HG03342 (cell line): ENCODE measurements around the gene TLE4.
A peak's percentile ranks its signal among the peaks of the same experiment; 100 is the strongest.
"Not testable (repeated sequence)": the region's sequence is repeated elsewhere in the genome, so short reads cannot be mapped to it uniquely, and the experiment has no call there.

Experiments
- ATAC-seq: cut with Tn5 transposase; IDR thresholded peaks from one replicate; pipeline ENCODE4 v1.9.1; 2021; ENCODE audit warnings: mild to moderate bottlenecking, moderate library complexity; ENCODE audit not compliant: unreplicated experiment

The TLE4 gene

DNA sequence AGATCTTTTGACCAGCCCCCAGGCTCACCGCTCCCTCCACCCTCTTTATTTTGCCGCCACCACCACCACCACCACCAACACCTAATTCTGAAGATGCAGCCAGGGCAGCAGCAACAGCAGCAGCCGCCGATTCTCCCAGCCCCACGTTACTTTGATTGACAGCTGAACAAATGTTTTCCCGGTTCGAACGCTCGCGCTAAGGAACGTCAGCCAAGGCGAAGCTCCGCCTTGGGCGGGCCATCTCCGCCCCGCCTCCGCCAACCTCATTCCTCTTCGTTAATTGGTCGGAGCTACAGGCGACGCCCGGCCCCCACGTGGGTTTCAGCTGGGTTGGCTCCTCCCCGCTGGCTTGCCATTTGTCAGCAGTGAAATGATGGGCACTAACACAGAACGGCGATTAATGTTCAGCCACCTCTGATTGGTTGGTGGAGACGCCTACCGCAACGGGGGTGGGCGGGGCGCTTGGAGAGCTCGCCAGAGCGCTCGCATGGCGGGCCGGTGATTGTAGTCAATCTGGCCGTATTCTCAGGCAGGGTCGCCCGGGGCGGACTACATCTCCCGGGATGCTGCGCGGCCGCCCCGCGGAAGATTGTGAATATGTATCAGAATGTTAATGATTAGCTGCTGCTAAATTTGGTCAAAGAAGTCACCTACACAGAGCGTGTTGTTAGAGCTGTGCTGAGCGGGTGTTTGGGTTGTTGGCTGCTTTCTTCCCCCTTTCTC lies at the start of gene TLE4:
TSS of gene TLE4 (plus strand) at position 657 of the 723 bp plus-strand sequence. CDS start 826 bp downstream, outside the sequence.
- ATAC-seq, result peak; percentile 77

DNA sequence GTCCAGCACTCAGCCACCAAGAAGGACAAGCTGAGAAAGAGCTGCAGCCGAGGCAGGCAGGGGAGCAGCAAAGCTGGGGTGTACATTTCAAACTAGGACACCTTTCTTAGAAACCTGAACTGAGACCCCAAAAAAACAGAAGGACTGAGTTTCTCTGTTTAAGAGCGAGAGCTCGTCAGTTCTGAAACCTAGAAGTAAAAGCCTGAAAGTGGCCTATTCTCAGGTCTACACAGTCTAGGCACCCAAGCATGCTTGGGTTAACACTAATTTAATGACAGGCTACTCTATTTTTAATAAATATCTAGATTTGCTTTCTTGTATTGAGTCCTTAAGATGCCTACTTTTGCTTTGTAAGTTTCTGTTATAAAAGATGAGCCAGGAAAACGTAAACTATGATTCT lies 49.0 kb upstream of the TLE4 start:
- no peak for ATAC-seq

DNA sequence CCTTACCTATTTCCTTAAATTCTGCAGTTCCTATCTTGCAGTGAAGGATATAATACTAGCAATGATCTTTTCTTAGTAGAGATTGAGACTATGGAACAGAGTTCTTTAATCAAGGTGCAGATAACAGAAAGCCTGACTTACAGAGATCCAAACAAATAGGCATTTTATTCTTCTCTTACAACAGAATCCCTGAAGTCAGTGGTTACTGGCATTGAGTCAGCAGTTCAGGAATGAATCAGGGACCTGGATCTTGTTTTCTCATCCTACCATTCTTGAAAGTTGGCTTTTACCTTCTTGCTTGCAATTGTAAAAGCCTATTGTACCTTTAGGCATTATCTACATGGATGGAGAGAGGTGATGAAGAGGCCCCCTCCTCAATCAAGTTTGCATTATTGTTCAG lies 47.5 kb upstream of the TLE4 start:
- no peak for ATAC-seq

DNA sequence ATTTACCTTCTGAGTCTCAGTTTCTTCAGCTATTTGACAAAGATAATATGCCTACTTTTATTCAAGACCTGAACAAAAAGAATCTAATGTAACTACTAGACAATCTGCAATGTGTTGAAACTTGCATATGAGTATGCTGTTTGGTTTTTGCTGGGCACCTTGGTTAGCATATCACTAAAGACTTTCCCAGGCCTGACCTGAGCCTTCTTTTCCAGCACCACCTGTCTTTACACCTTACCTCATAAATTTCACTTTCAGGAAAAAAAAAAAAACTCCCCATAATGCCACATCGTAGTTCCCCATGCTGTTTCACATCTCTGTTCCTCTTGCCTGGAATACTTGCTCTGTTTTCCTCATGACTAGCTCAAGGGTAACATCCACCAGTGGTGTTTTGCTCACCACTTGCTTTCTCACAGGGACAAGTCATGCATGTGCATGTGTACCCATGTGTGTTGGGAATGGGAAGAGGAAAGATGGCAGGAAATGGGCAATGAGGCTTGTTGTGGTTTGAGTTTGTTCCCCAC lies 45.6 kb upstream of the TLE4 start:
- no peak for ATAC-seq

DNA sequence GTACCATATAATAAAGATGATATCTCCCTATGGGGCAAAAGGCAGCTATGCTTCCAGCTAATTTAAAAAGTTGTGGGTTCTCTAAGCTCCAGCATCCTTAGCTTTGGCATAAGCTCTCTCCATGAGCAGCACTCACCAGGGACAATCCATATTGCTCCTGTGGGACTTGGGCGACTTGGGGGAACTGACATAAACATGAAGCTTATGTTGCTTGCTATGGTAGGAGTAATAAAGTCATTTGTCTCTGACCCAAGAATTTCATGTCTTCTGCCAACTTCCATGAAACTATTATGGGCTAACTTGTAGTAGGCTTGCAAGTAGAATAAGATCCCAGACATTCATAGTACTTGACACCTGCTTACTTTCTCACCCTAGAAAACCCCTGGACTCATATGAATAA lies 36.2 kb upstream of the TLE4 start:
- ATAC-seq, result no peak

DNA sequence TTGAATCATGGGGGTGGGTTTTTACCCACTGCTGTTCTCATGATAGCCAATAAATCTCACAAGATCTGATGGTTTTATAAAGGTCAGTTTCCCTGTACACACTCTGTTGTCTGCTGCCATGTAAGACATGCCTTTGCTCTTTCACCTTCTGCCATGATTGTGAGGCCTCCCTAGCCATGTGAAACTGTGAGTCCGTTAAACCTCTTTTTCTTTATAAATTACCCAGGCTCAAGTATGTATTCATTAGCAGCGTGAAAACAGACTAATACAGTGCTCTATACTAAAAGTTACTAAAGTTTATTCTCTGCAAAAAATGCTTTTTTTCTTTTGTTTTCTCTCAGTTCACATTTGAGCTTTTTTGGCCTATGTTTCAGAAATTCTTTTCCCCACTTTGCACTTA lies 33.9 kb upstream of the TLE4 start:
- no peak for ATAC-seq

DNA sequence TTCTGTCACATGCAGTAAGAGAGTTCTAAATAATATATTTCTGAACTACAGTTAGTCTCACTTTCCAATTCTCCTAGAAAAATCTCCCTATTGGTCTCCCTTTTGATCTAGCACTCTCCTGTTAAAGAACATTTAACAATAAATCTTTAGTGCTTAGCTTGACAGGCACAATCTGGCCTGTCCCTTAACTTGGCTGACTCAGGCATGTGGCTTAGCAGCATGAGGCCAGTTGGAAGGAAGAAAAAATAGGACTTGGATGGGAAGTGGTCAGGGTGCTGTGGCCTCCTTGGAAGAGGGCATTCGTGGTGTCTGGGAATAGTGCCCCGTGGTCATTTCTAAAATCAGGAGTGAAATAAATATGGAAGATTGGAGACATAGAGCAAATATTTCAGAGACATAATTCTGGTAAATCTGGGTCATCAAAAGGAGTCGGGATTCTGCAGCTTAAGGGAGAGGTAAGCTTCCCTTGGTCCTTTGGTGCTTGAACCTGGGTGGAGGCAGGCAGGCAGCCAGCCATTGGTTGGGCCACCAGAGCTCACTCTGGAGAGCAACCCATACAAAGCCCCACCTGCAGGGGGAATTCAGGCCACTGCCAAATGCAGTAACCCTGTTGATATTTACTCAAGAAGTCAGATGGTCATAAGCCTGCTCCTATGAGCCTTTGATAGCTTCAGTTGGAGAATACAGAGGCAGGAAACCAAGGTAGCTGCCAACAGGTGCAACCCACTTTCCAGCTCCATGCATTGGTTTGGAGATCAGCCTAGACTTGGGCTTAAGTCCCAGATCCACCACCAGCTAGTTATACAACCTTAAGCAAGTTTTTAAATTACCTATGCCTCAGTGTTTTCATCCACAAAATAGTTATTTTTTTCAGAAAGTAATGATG lies 28.8 kb upstream of the TLE4 start:
- no peak for ATAC-seq

DNA sequence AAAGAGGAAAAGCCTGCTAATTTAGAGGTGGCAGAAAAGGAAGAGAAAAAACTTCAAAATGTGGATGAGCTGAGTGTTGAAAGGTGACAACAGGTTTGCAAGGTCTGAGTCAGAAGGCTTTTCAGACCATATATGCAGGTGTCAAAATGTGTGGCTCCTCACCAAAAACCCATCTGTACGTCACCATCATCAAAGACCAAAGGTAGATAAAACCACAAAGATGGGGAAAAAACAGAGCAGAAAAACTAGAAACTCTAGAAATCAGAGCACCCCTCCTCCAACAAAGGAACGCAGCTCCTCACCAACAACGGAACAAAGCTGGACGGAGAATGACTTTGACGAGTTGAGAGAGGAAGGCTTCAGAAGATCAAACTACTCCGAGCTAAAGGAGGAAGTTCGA lies 27.4 kb upstream of the TLE4 start:
- ATAC-seq, result not testable (repeated sequence)

DNA sequence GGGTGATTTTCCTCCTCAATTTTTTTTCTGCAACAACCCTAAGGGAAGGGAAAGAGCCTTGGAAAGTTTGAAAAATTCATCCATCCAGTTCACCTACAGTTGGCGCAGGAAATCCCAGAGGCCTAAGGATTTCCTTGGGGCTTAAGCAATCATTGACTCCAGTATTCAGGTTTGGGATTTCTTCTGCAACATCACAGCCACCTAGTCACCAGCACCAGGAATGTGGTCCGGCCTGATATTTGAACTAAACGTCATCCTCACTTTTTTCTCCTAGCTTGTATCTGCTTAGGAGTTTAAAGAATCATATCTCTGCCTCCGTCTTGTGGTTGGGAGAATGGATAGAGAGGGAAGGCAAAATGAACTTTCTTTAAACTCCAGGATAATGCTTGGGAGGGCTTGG lies 20.2 kb upstream of the TLE4 start:
- no peak for ATAC-seq

DNA sequence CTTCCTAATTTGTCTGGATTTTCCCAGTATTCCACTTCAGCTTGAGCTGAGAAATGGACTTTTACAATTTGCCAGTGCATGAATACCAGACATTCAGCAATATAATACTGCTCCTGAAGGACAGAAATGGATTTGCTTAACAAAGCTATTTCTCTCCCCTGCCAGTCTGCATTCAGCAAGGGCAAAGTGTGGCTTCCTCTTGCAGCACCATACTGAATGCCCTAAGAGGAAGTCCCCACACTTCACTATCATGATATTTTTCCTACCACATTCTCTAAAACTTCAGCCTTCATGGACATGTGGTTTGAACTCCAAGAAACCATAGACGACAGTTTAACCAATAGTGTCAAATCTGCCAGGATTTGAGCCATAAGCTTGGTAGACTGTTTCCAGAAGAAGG lies 19.8 kb upstream of the TLE4 start:
- no peak for ATAC-seq

DNA sequence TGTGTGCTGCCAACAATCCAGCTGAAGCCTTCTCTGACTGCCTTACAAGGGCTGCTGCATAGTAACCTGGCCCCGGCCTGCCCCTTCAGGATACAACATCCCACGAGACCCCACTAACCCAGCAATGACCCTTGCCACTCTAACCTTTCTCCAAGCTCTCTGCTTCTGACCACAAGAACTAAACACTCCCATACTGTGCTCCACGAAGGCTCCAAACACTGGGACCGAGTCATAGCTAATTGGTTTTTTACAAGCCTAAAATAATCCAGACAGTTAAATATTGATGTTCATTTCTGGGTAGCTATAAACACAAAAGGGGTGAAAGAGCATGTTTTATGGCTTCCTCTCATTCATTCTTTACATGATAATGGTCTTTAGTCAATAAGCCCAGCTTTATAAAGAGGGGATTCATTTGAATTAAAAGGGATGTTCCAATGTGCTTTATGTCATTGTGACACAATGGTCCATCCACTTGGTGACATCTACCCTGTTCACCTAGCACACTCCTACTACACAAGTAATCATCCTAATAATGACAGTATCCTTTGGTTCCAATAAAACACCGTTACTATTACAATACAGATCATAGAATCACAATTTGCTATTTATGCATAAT lies 16.2 kb upstream of the TLE4 start:
- no peak for ATAC-seq

DNA sequence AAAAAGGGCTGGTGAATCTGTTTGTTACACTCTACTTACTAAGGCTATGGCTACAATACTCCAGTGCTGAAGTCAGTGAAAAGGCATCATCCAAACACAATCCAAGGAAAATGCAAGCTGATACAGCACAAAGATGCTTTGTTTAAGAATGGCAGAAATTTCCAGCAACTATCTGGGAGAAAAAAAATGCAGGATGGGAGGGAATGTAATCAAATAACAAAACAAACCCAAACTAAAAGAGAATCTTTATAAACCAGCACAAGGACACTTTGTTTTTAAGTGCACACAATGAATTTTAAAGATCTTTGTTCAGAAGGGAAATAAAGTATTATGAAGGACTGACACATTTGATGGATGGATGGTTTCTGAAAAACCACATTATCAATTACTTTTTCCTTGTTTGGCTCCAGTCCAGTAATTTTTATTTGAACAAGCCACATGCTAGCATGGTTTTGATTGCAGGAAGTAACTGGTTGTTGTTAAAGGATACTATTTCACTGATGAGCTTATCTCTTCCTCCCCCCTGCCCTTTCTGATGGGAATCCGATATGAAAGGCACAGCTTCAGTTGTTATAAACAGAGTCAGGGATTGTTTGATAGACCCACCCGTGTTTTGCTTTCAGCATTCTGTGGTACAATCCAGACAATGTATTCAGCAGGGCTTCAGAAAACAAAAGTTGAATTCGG lies 12.1 kb upstream of the TLE4 start:
- no peak for ATAC-seq

DNA sequence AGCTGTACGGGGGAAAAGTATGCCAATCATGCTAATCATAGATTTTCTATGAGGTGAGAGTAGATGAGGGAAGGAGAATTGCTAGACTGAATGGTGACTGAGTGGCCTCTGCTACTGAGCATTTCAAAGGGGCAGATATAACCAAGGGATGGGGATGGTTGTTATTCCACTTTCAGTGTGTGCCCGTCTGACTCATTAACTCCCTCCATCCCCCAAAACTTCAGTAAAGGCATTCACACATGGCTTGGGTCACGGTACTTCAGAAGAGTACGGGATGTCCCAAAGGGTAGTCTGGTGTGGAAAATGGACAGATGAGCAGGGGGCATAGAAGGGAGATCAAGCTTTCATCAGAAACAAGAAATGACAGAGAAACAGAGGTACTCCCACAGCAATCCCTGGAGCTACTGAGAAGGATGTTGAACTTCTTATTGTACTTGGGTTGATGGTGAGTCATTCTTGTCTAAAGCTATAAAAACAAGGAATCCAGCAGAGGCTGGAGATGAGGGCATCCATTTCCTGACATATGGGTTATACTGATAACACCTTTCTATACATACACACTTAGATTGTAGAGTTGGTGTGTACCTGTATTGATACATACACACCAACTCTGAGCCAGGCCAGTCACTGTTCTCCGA lies 8.9 kb upstream of the TLE4 start:
- ATAC-seq, result no peak

DNA sequence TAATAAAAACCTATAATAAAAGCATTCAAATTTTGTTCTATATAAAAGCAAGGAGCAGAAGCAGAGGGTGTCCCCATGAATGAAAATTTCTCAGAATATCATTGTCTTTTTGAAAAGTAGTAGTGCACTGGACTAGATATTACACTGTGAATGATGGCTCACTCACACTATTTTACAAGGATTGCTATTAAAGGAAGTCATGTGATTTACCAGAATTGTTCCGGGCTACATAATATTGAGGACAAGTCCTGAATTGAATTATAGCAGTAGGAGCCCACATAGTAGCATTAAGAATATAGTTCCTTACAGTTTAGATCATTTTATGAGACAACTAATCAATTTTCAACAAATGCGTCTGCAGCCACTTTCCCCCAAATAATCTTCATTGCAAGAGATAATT lies 7.7 kb upstream of the TLE4 start:
- ATAC-seq, result no peak

DNA sequence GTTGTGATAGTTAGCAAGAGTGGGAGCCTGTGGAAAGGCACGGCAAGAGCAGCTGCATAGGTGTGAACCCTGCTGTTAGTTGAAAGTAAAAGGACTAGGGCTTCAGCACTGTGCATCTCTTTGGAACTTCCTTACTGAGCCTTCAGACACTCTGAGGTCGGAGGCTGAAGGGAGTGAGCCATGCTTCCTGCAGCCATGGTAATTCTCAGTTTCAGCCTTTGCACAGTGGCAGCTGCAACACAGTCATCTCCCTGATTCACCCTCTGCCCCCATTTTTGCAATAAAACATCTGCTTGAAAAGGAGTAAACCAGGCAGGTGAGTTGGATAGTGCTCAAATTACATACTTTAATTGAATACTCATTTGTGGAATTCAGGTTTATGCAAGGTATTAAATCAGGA lies 6.5 kb upstream of the TLE4 start:
- peak; percentile 84 for ATAC-seq

DNA sequence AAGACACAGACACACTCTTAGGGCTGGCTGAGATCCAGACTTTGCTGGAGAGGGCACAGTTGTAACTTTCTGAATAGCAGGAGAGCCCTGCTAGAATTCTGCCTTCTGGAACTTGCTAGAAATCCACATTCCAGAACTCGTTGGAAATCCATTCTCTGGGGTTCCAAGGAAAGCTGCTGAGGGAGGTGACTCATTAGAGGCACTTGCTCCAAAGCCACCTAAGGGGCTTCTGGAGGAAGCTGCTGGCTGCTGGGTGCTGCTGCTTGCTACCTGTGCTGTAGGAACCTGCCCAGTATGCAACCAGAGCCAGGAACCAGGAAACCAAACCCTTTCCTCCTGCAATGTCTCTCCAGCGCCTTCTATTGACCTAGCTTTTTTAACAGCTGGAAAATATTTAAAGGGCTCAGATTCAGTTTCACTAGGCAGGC lies 4.1 kb upstream of the TLE4 start:
- ATAC-seq, result no peak

DNA sequence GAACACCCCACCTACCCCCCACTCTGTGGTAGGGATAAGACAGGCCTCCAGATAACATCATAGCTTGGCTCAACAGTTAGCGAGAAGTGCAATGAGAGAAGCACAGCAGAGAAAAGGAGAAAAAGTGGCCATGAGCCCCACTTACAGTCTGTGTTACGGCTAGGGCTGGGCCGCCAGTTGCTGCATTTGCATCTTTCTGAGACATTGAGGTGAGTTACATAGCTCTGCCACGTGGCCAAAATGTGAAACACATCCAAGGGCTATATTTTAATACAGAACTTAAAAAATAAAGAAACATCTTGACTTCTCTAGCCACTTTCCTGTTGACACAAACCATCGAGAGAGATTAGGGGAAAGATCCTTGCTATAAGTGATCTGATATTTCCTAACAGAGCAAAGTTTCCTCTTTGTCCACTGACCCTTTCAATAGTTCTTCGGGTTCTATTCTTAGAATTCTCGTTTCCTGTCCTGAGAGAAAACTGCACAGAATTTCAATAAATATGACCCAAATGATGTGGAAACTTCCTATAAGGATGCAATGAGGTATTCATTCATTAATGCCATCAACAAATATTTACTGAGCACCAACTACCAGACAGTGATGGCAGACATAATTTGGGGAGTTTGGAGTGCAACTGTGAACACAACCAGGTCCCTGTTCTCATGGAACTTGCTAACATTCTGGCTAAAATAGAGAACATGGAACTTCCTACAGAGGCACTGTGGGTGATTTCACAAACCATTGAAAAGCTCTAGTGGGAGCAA lies 3.2 kb upstream of the TLE4 start:
- ATAC-seq, result no peak

DNA sequence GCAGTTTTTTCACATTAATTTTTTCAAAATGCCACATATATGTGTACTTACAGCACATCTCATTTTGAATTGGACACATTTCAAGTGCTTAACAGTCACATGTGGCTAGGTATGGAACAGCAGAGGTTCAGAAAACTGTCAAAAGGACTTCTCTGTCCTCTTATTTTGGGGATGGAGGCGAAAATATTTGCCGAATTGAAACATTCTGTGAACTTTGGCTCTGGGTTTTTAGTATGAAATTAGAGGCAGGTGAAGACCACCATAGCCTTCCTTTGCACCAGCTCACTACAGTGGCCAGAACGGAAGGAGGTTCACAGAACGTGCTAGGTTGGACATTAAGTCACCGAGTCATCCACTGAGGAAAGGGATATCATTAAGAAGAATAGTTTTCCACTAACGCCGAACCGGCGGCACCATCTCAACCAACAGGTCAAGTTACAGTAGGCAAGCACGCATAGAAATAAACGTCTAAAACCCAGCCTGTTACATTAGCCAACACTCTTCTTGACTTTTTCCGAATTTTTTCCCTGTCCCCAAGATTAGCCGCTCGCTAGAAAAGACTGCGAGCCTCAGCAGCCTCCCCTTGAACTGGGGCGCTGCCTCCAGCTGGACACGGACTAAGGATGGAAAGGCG lies 1.8 kb upstream of the TLE4 start:
- ATAC-seq, result no peak
